Measurements from ENCODE around the gene OR4N5.

GRCh38 chr14:20118795-20119194 lies 19.8 kb upstream of the OR4N5 start:
- TF ChIP-seq RNF2 (IDR thresholded peaks at IDR 0.05; ENCODE audit: borderline replicate concordance, low read depth, low read length, missing control alignments, poor library complexity, severe bottlenecking) (no peak), RAD21 (IDR thresholded peaks at IDR 0.05 in 1 of 2, conservative IDR thresholded peaks at IDR 0.05 in 1 of 2; ENCODE audit: low read depth in 2 of 2, low read length in 2 of 2) (no peak), CREB1 (IDR thresholded peaks at IDR 0.05) (no peak), CTCF (IDR thresholded peaks at IDR 0.05; ENCODE audit: control extremely low read depth in 1 of 3, insufficient read depth in 1 of 3, low read depth in 1 of 3, low read length in 3 of 3) (no peak), POLR2A (IDR thresholded peaks at IDR 0.05; ENCODE audit: control extremely low read depth in 1 of 2, low read depth in 2 of 2, low read length in 2 of 2) (no peak), EGR1 (IDR thresholded peaks at IDR 0.05; ENCODE audit: borderline replicate concordance, low read depth, low read length) (no peak), PHF8 (conservative IDR thresholded peaks at IDR 0.05; ENCODE audit: low read depth, low read length) (no peak), CHD7 (IDR thresholded peaks at IDR 0.05; ENCODE audit: insufficient replicate concordance, low read length) (no peak), CEBPB (IDR thresholded peaks at IDR 0.05; ENCODE audit: low read depth, low read length) (no peak), POLR2AphosphoS5 (IDR thresholded peaks at IDR 0.05; ENCODE audit: low read depth, low read length) (no peak), TEAD4 (IDR thresholded peaks at IDR 0.05; ENCODE audit: low read depth, low read length) (no peak), GABPA (IDR thresholded peaks at IDR 0.05; ENCODE audit: borderline replicate concordance, insufficient read depth, low read length) (no peak)
